Measurements from ENCODE around the gene MSH5. TPM values are rescaled to one million over a fixed set of nuclear protein-coding genes. Genes with fewer than 3 reads are reported as not detected.

The MSH5 gene
- total RNA-seq, 2 donors from 2014 or later, result 35.7 to 57.2 TPM

- H3K27me3 Mint-ChIP-seq (ENCODE audit: insufficient read depth), result no peaks in the 10 kb centered on the region
- peaks cover 22% of the 10 kb centered on the region for H3K4me1 Mint-ChIP-seq
- H3K27ac Mint-ChIP-seq, result peak overlapping the region; percentile 54
- TF ChIP-seq, protein P1, sequence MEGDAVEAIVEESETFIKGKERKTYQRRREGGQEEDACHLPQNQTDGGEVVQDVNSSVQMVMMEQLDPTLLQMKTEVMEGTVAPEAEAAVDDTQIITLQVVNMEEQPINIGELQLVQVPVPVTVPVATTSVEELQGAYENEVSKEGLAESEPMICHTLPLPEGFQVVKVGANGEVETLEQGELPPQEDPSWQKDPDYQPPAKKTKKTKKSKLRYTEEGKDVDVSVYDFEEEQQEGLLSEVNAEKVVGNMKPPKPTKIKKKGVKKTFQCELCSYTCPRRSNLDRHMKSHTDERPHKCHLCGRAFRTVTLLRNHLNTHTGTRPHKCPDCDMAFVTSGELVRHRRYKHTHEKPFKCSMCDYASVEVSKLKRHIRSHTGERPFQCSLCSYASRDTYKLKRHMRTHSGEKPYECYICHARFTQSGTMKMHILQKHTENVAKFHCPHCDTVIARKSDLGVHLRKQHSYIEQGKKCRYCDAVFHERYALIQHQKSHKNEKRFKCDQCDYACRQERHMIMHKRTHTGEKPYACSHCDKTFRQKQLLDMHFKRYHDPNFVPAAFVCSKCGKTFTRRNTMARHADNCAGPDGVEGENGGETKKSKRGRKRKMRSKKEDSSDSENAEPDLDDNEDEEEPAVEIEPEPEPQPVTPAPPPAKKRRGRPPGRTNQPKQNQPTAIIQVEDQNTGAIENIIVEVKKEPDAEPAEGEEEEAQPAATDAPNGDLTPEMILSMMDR (conservative IDR thresholded peaks at IDR 0.05), result no peak
- Histone ChIP-seq H3K4me3 (ENCODE audit: low read length) (no peak overlapping the region), H3K27ac (ENCODE audit: low read depth, low read length) (no peak overlapping the region), H3K4me1 (ENCODE audit: control insufficient read depth, insufficient read depth, low read length) (no peaks in the 10 kb centered on the region), H3K36me3 (ENCODE audit: control insufficient read depth, insufficient read depth, low read length) (peaks cover 5% of the 10 kb centered on the region), H3K27me3 (ENCODE audit: control insufficient read depth, insufficient read depth, low read length, poor library complexity, severe bottlenecking) (no peaks in the 10 kb centered on the region), H3K9me3 (ENCODE audit: control insufficient read depth, low read length) (no peaks in the 10 kb centered on the region), H3K9ac (ENCODE audit: extremely low read depth, low read length, poor library complexity, severe bottlenecking) (no peak overlapping the region)
- WGBS, 2 experiments (ENCODE audit: insufficient coverage in 1 of 2, insufficient read length in 1 of 2), result 77 to 92% methylated on average over 1 of the region's 1 CpG
- H3K36me3 Mint-ChIP-seq (ENCODE audit: low read depth), result peaks cover 24% of the 10 kb centered on the region
- H3K9me3 Mint-ChIP-seq, result no peaks in the 10 kb centered on the region
- H3K4me3 Mint-ChIP-seq, result no peak overlapping the region
- DNase-seq, result no peak
Measured at GRCh38 chr6:31744422-31744821, 4.6 kb downstream of the MSH5 start.

DNA sequence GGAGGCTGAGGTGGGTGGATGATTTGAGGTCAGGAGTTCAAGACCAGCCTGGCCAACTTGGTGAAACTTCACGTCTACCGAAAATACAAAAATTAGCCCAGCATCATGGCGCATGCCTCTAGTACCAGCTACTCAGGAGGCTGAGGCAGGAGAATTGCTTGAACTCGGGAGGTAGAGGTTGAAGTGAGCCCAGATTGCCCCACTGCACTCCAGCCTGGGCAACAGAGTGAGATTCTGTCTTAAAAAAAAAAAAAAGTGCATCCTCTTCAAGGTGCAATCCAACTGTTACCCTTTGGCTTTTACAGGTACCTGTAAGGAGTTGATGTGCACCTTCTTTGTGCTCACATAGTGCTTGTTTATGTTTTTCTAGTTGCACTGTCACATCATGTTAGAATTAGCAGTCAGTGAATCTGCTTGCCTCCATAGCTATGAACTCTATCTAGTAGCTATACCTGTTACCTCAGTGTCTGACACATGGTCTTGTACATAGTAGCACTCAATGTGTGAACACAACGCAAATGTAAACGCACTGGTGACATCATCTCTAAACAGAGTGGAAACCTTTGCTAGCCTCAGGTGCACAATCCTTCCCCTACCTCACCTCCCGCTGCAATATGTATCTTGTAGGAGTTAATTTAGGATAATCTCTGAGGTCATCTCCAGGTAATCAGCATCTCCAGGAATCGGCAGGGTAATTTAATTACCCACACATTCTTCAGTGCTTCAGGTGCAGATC, 9.7 kb downstream of the MSH5 start:
- Histone ChIP-seq H3K4me3 (ENCODE audit: low read length) (no peak overlapping the region), H3K9me3 (ENCODE audit: control insufficient read depth, low read length) (no peaks in the 10 kb centered on the region), H3K4me1 (ENCODE audit: control insufficient read depth, insufficient read depth, low read length) (no peaks in the 10 kb centered on the region), H3K9ac (ENCODE audit: extremely low read depth, low read length, poor library complexity, severe bottlenecking) (no peak overlapping the region), H3K27me3 (ENCODE audit: control insufficient read depth, insufficient read depth, low read length, poor library complexity, severe bottlenecking) (no peaks in the 10 kb centered on the region), H3K36me3 (ENCODE audit: control insufficient read depth, insufficient read depth, low read length) (no peaks in the 10 kb centered on the region), H3K27ac (ENCODE audit: low read depth, low read length) (no peak overlapping the region)
- TF ChIP-seq, protein P1 (conservative IDR thresholded peaks at IDR 0.05), result no peak
- peaks cover 13% of the 10 kb centered on the region for H3K4me1 Mint-ChIP-seq
- DNase-seq, result no peak
- peaks cover 14% of the 10 kb centered on the region for H3K36me3 Mint-ChIP-seq (ENCODE audit: low read depth)
- H3K27ac Mint-ChIP-seq, result no peak overlapping the region
- no peaks in the 10 kb centered on the region for H3K27me3 Mint-ChIP-seq (ENCODE audit: insufficient read depth)
- no peaks in the 10 kb centered on the region for H3K9me3 Mint-ChIP-seq
- no peak overlapping the region for H3K4me3 Mint-ChIP-seq
- WGBS, 2 experiments (ENCODE audit: insufficient coverage in 1 of 2, insufficient read length in 1 of 2), result 87 to 90% methylated on average over 4 to 8 of the region's 8 CpGs

DNA sequence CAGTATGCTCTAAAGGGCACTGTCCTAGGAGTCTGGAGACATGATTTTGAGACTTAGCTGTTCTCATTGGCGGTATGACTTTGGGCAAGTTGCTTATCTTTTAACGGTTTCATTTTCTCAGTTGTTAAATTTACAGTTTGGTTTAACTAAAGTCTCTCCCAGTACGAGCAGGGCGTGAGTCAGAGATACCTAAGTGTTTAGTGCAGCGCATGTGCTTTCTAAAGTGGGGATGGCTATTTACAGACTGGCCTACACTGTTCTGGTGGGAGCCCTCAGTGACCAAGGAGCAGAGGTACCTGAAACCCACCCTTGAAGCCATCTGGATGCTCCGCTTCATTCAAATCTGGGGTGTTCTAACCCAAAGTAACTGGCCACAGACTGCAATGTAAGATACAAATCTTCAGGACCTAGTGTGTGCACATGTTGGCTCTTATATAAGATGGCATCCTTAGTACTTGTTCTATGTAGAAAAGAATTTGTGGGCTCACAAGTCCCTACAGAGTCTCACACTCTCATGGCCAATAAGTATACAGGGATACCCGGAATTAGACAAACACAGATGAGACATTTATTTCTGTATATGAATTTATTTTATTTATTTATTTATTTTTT, 10.7 kb downstream of the MSH5 start:
- H3K9me3 ChIP-seq (ENCODE audit: control insufficient read depth, low read length), result no peaks in the 10 kb centered on the region
- TF ChIP-seq, protein P1 (conservative IDR thresholded peaks at IDR 0.05), result no peak
- no peaks in the 10 kb centered on the region for H3K36me3 ChIP-seq (ENCODE audit: control insufficient read depth, insufficient read depth, low read length)
- peaks cover 8% of the 10 kb centered on the region for H3K4me1 Mint-ChIP-seq
- H3K9me3 Mint-ChIP-seq, result no peaks in the 10 kb centered on the region
- no peak overlapping the region for H3K4me3 Mint-ChIP-seq
- DNase-seq, result no peak
- H3K4me3 ChIP-seq (ENCODE audit: low read length), result no peak overlapping the region
- 89 to 95% methylated on average over 3 to 6 of the region's 7 CpGs for WGBS, 2 experiments (ENCODE audit: insufficient coverage in 1 of 2, insufficient read length in 1 of 2)
- no peak overlapping the region for H3K27ac Mint-ChIP-seq
- no peak overlapping the region for H3K27ac ChIP-seq (ENCODE audit: low read depth, low read length)
- no peaks in the 10 kb centered on the region for H3K4me1 ChIP-seq (ENCODE audit: control insufficient read depth, insufficient read depth, low read length)
- H3K9ac ChIP-seq (ENCODE audit: extremely low read depth, low read length, poor library complexity, severe bottlenecking), result no peak overlapping the region
- peaks cover 14% of the 10 kb centered on the region for H3K36me3 Mint-ChIP-seq (ENCODE audit: low read depth)
- no peaks in the 10 kb centered on the region for H3K27me3 ChIP-seq (ENCODE audit: control insufficient read depth, insufficient read depth, low read length, poor library complexity, severe bottlenecking)
- H3K27me3 Mint-ChIP-seq (ENCODE audit: insufficient read depth), result no peaks in the 10 kb centered on the region

Data from endodermal cell (in vitro differentiated cells).